Erythroblast (primary cell): ENCODE results near the gene MEF2C.

Source experiments
- GATA1 ChIP-seq: IDR thresholded peaks from 2 replicates; pipeline ENCODE4 v1.6.1; 2011; ENCODE audit warnings: low read depth, mild to moderate bottlenecking, control low read depth, low read length, moderate library complexity
- POLR2A ChIP-seq: IDR thresholded peaks from 2 replicates; pipeline ENCODE4 v1.6.1; 2011; ENCODE audit warnings: mild to moderate bottlenecking, low read length

- TF ChIP-seq POLR2A (no peak), GATA1 (no peak)
These were observed 196.3 kb downstream of the MEF2C start for GRCh38 chr5:88686726-88687125.
